B cell (primary cell): ENCODE measurements around the gene IRS1. TPM values are rescaled to one million over a fixed set of nuclear protein-coding genes. Genes with fewer than 3 reads are reported as not detected.

Experiments
- ATAC-seq: fragments of 200-7000 bp; cut with Tn5 transposase; one replicate; pipeline ENCODE4 v1.10.0; 2021; ENCODE audit warnings: low read depth, mild to moderate bottlenecking, moderate number of reproducible peaks, moderate library complexity
- CTCF ChIA-PET: fragments of 350-600 bp; sonication (Branson Sonifier 250); formaldehyde crosslinking; loops from one replicate; lab custom pipeline; 2021; ENCODE audit warnings: antibody characterized with exemption, inconsistent platforms; lab: Charles Lee
- POLR2A ChIA-PET: fragments of 350-600 bp; sonication (Branson Sonifier 250); formaldehyde crosslinking; loops from one replicate; lab custom pipeline; 2021; ENCODE audit warnings: antibody characterized with exemption; lab: Charles Lee
- DNase-seq: peaks from one replicate; pipeline ENCODE4 v3.0.0; 2013
- H2AFZ ChIP-seq: 2 replicates; pipeline ENCODE4 v1.6.1; 2012; ENCODE audit warnings: mild to moderate bottlenecking, low read depth, low read length; ENCODE audit not compliant: insufficient read depth, poor library complexity, severe bottlenecking
- H3K27ac ChIP-seq, 2 donors: 1 replicate in 1 of 2; 2 replicates in 1 of 2; pipeline ENCODE4 v1.5.1; 2012 to 2013; ENCODE audit warnings: low read length in 2 of 2, mild to moderate bottlenecking in 2 of 2, moderate library complexity in 1 of 2
- H3K27me3 ChIP-seq, 4 experiments: fragments of 200-600 bp in 1 of 4; sonication (generic) in 1 of 4; replicated peaks in 1 of 4; 1 replicate in 2 of 4; 2 replicates in 2 of 4; pipeline versions ENCODE4 v1.6.1 to v1.7.0; 2013 to 2016; ENCODE audit warnings: low read length in 3 of 4, mild to moderate bottlenecking in 2 of 4, mixed read lengths in 1 of 4, moderate library complexity in 1 of 4; ENCODE audit not compliant: insufficient read depth in 4 of 4, control insufficient read depth in 3 of 4; ENCODE audit errors: control extremely low read depth in 1 of 4
- H3K36me3 ChIP-seq, 2 experiments: replicated peaks in 1 of 2; 1 replicate in 1 of 2; 2 replicates in 1 of 2; pipeline versions ENCODE4 v1.6.1 to v1.7.1; 2013; ENCODE audit warnings: low read length in 1 of 2; ENCODE audit not compliant: insufficient read depth in 2 of 2, control insufficient read depth in 1 of 2; ENCODE audit errors: control extremely low read depth in 1 of 2, extremely low read depth in 1 of 2
- H3K4me1 ChIP-seq, 2 donors: fragments of 200-600 bp in 1 of 2; sonication (generic) in 1 of 2; 1 replicate in 1 of 2; 2 replicates in 1 of 2; pipeline versions ENCODE4 v1.5.1 to v1.6.1; 2013 to 2017; ENCODE audit warnings: low read length in 2 of 2; ENCODE audit not compliant: control insufficient read depth in 2 of 2, insufficient read depth in 2 of 2
- H3K4me2 ChIP-seq: replicated peaks from 2 replicates; pipeline ENCODE3; 2012; ENCODE audit warnings: mild to moderate bottlenecking, low read depth, low read length; ENCODE audit not compliant: poor library complexity, severe bottlenecking
- H3K4me3 ChIP-seq, 5 experiments: fragments of 200-600 bp in 1 of 5; sonication (generic) in 1 of 5; 1 replicate in 3 of 5; 2 replicates in 2 of 5; pipeline versions ENCODE4 v1.5.1 to v1.7.0; 2011 to 2016; ENCODE audit warnings: low read length in 4 of 5, mild to moderate bottlenecking in 4 of 5, low read depth in 2 of 5, control low read depth in 1 of 5, moderate library complexity in 1 of 5; ENCODE audit not compliant: insufficient read depth in 1 of 5; ENCODE audit errors: control extremely low read depth in 1 of 5, extremely low read depth in 1 of 5
- H3K79me2 ChIP-seq: fragments of 200-600 bp; sonication (generic); one replicate; pipeline ENCODE4 v1.6.0; 2016; ENCODE audit warnings: low read length; ENCODE audit not compliant: control insufficient read depth, insufficient read depth
- H3K9ac ChIP-seq: fragments of 200-600 bp; sonication (generic); 2 replicates; pipeline ENCODE4 v1.6.1; 2017; ENCODE audit warnings: mild to moderate bottlenecking, low read length, moderate library complexity
- H3K9me3 ChIP-seq, 3 donors: one replicate each; pipeline versions ENCODE4 v1.6.1 to v1.7.1; 2013; ENCODE audit warnings: low read length in 2 of 3; ENCODE audit not compliant: control insufficient read depth in 2 of 3, insufficient read depth in 1 of 3; ENCODE audit errors: control extremely low read depth in 1 of 3
- H4K20me1 ChIP-seq: 2 replicates; pipeline ENCODE4 v1.6.0; 2012; ENCODE audit warnings: mild to moderate bottlenecking, low read length; ENCODE audit not compliant: insufficient read depth, control insufficient read depth, poor library complexity, severe bottlenecking
- H3K27ac Mint-ChIP-seq: one replicate; pipeline ENCODE4 v1.8.0; 2021; ENCODE audit warnings: mixed read lengths
- H3K27me3 Mint-ChIP-seq: one replicate; pipeline ENCODE4 v1.8.0; 2021; ENCODE audit warnings: mixed read lengths
- H3K4me1 Mint-ChIP-seq: one replicate; pipeline ENCODE4 v1.8.0; 2021; ENCODE audit warnings: mixed read lengths
- H3K4me3 Mint-ChIP-seq: one replicate; pipeline ENCODE4 v1.8.0; 2021; ENCODE audit warnings: mixed read lengths
- H3K9me3 Mint-ChIP-seq: one replicate; pipeline ENCODE4 v1.8.0; 2022; ENCODE audit warnings: mixed read lengths; ENCODE audit not compliant: insufficient read depth
- EZH2 ChIP-seq: IDR thresholded peaks from 2 replicates; pipeline ENCODE4 v1.6.1; 2012; ENCODE audit warnings: borderline replicate concordance, low read depth, mild to moderate bottlenecking, moderate library complexity, low read length; ENCODE audit not compliant: insufficient read depth, poor library complexity, severe bottlenecking
- WGBS: methylation state at CpG from one replicate; pipeline ENCODE4 v1.1.5; 2013; ENCODE audit warnings: missing lambda C conversion rate; ENCODE audit not compliant: insufficient coverage; 5-methylcytosine and 5-hydroxymethylcytosine counted together
- intact Hi-C: fragments of 100-400 bp; cut with micrococcal nuclease; formaldehyde crosslinking; loops from one replicate; pipeline ENCODE4 v1.10.0; 2022
- polyA plus RNA-seq: library from polyadenylated mRNA; depleted of rRNA; stranded (reverse); fragments of >200 nt; gene quantifications from 2 replicates; pipeline ENCODE4 v1.2.3, GENCODE V29; 2012
- total RNA-seq, 2 donors: library from RNA; stranded (reverse); fragments of 120-200 nt in 1 of 2; gene quantifications; 1 replicate in 1 of 2; 2 replicates in 1 of 2; pipeline versions ENCODE4 v1.2.3 to v1.2.4, GENCODE V29; 2013 to 2022
- TF ChIP-seq, protein P1 (sequence below): fragments of 200-600 bp; IDR thresholded peaks from one replicate; pipeline ENCODE4 v1.8.0; 2022; ENCODE audit warnings: antibody characterized with exemption, mild to moderate bottlenecking

IRS1 gene
- total and polyA plus RNA-seq, 2 donors (not counting 1 experiment from before 2014, with no cell fraction given), result 3.8 to 11.9 TPM

DNA sequence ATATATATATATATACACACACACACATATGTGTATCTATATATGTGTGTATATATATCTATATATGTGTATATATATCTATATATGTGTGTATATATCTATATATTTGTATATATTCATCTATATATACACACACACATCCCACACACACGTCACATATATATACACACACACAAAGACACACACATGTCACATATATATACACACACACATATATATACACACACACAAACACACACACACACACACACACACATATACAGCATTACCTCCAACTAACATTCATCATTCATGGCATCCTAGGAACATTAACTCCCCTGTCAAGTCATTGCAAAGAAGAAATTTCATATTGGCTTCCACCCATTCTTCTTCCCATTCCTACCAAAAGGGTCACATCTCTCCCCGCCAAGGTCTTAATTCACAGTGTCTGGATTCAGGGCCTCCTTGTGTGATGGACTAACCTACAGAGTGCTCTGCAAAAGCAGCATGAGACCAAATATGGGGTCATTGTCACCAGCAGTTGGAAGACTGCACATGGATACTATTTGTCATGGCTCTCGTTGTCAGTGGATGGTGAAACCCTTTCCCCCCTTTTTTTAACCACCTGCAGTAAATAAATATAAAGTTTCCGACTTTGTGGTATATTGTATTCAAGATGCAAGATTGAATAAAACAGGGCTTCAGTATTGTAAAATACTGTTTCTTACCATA is 67.0 kb downstream of the IRS1 start:
- ChIA-PET POLR2A (no interaction called here), CTCF (no interaction called here)
- no peak overlapping the region for H3K9ac ChIP-seq
- no peaks in the 10 kb centered on the region for H3K36me3 ChIP-seq
- no peak overlapping the region for H3K27ac ChIP-seq
- Mint-ChIP-seq H3K4me1 (no peaks in the 10 kb centered on the region), H3K27ac (no peak overlapping the region), H3K4me3 (no peak overlapping the region), H3K9me3 (no peaks in the 10 kb centered on the region), H3K27me3 (no peaks in the 10 kb centered on the region)
- H3K4me1 ChIP-seq, result no peaks in the 10 kb centered on the region
- TF ChIP-seq, protein P1, sequence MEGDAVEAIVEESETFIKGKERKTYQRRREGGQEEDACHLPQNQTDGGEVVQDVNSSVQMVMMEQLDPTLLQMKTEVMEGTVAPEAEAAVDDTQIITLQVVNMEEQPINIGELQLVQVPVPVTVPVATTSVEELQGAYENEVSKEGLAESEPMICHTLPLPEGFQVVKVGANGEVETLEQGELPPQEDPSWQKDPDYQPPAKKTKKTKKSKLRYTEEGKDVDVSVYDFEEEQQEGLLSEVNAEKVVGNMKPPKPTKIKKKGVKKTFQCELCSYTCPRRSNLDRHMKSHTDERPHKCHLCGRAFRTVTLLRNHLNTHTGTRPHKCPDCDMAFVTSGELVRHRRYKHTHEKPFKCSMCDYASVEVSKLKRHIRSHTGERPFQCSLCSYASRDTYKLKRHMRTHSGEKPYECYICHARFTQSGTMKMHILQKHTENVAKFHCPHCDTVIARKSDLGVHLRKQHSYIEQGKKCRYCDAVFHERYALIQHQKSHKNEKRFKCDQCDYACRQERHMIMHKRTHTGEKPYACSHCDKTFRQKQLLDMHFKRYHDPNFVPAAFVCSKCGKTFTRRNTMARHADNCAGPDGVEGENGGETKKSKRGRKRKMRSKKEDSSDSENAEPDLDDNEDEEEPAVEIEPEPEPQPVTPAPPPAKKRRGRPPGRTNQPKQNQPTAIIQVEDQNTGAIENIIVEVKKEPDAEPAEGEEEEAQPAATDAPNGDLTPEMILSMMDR, result no peak
- TF ChIP-seq EZH2, result no peak
- no peaks in the 10 kb centered on the region for H3K79me2 ChIP-seq
- ATAC-seq, result no peak
- no peaks in the 10 kb centered on the region for H3K27me3 ChIP-seq
- no peak overlapping the region for H3K4me2 ChIP-seq
- H2AFZ ChIP-seq, result no peak overlapping the region
- no peaks in the 10 kb centered on the region for H4K20me1 ChIP-seq
- intact Hi-C loops, result no loop called here
- no peak for DNase-seq
- peaks cover 0 to 1% (median 0%) of the 10 kb centered on the region in 3 donors for H3K9me3 ChIP-seq
- WGBS, result 75% methylated on average over 2 of the region's 4 CpGs
- H3K4me3 ChIP-seq, result no peak overlapping the region

DNA sequence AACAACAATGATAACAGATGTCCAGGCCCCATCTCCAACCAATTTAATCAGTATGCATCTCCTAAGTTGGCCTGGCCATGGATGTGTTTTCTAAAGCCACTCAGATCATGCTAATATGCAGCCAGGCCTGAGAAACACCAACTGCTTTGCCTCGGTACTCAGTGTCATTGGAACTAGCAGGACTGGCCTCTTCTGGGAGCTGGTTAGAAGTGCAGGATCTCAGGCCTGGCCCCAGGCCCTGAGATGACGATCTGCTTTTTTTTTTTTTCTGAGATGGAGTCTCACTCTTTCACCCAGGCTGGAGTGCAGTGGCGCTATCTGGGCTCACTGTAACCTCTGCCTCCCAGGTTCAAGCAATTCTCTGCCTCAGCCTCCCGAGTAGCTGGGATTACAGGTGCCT is 69.1 kb downstream of the IRS1 start:
- Histone ChIP-seq H3K4me1 (no peaks in the 10 kb centered on the region), H2AFZ (no peak overlapping the region), H3K9ac (no peak overlapping the region), H4K20me1 (no peaks in the 10 kb centered on the region), H3K9me3 (no peaks in the 10 kb centered on the region), H3K27ac (no peak overlapping the region), H3K79me2 (no peaks in the 10 kb centered on the region), H3K4me3 (no peak overlapping the region), H3K36me3 (no peaks in the 10 kb centered on the region), H3K27me3 (peaks cover 0 to 2% (median under 1%) of the 10 kb centered on the region in 4 experiments), H3K4me2 (no peak overlapping the region)
- ATAC-seq (no peak), DNase-seq (no peak)
- H3K27ac Mint-ChIP-seq, result no peak overlapping the region
- no peak for TF ChIP-seq EZH2
- TF ChIP-seq, protein P1, result no peak
- no peaks in the 10 kb centered on the region for H3K4me1 Mint-ChIP-seq
- intact Hi-C loops, result no loop called here
- ChIA-PET POLR2A (no interaction called here), CTCF (no interaction called here)
- H3K27me3 Mint-ChIP-seq, result peaks cover 11% of the 10 kb centered on the region
- 93% methylated on average over 3 of the region's 4 CpGs for WGBS
- H3K4me3 Mint-ChIP-seq, result no peak overlapping the region
- no peaks in the 10 kb centered on the region for H3K9me3 Mint-ChIP-seq
